WTC11 (cell line): Measurements from ENCODE around the gene CADM2. TPM values are rescaled to one million over a fixed set of nuclear protein-coding genes. Genes with fewer than 3 reads are reported as not detected.

Source experiments
- ATAC-seq: fragments of 200-7000 bp; cut with Tn5 transposase; 2 replicates; pipeline ENCODE4 v1.10.0; 2021; ENCODE audit warnings: mild to moderate bottlenecking, moderate library complexity
- CTCF ChIA-PET: fragments of 300-600 bp; sonication (Branson Sonifier 250); formaldehyde crosslinking; loops from one replicate; lab custom pipeline; 2021; ENCODE audit warnings: antibody characterized with exemption; lab: Charles Lee
- POLR2A ChIA-PET: fragments of 350-600 bp; sonication (Branson Sonifier 250); formaldehyde crosslinking; loops from one replicate; lab custom pipeline; 2021; ENCODE audit warnings: antibody characterized with exemption; lab: Charles Lee
- DNase-seq: peaks from one replicate; pipeline ENCODE4 v3.0.0; 2021; ENCODE audit warnings: low spot score
- H3K27ac Mint-ChIP-seq: 2 replicates; pipeline ENCODE4 v1.8.0; 2021; ENCODE audit warnings: mixed read lengths
- H3K27me3 Mint-ChIP-seq: 2 replicates; pipeline ENCODE4 v1.8.0; 2021; ENCODE audit warnings: low read depth, mild to moderate bottlenecking, moderate library complexity, mixed read lengths
- H3K36me3 Mint-ChIP-seq: 2 replicates; pipeline ENCODE4 v1.8.0; 2021; ENCODE audit warnings: mixed read lengths
- H3K4me1 Mint-ChIP-seq: 2 replicates; pipeline ENCODE4 v1.8.0; 2022; ENCODE audit warnings: mixed read lengths
- H3K4me3 Mint-ChIP-seq: 2 replicates; pipeline ENCODE4 v1.8.0; 2021; ENCODE audit warnings: mild to moderate bottlenecking, moderate library complexity, mixed read lengths
- H3K9me3 Mint-ChIP-seq: 2 replicates; pipeline ENCODE4 v1.8.0; 2021; ENCODE audit warnings: mixed read lengths
- CBFB ChIP-seq: sonication (generic); formaldehyde crosslinking; IDR thresholded peaks from 2 replicates; pipeline ENCODE4 v1.8.1; 2022; ENCODE audit warnings: mild to moderate bottlenecking, low read depth, missing genetic modification reagents
- FOXK1 ChIP-seq: sonication (generic); formaldehyde crosslinking; IDR thresholded peaks from 2 replicates; pipeline ENCODE4 v1.8.0; 2022; ENCODE audit warnings: mild to moderate bottlenecking, moderate library complexity, missing genetic modification reagents
- FOXP1 ChIP-seq: sonication (generic); formaldehyde crosslinking; IDR thresholded peaks from 2 replicates; pipeline ENCODE4 v1.8.0; 2022; ENCODE audit warnings: missing genetic modification reagents, mild to moderate bottlenecking, moderate library complexity, borderline replicate concordance
- NR3C1 ChIP-seq: sonication (generic); formaldehyde crosslinking; conservative IDR thresholded peaks from 2 replicates; pipeline ENCODE4 v1.8.1; 2023; ENCODE audit warnings: low read depth, mild to moderate bottlenecking, missing genetic modification reagents
- ZNF121 ChIP-seq: sonication (generic); formaldehyde crosslinking; IDR thresholded peaks from 2 replicates; pipeline ENCODE4 v1.8.0; 2023; ENCODE audit warnings: missing genetic modification reagents
- ZNF416 ChIP-seq: fragments of 250-450 bp; sonication (Bioruptor Pico); IDR thresholded peaks from 2 replicates; pipeline ENCODE4 v1.9.0; 2021; ENCODE audit warnings: mild to moderate bottlenecking, inconsistent platforms
- ZNF423 ChIP-seq: fragments of 250-450 bp; sonication (Bioruptor Pico); IDR thresholded peaks from 2 replicates; pipeline ENCODE4 v2.1.2; 2022; ENCODE audit warnings: mild to moderate bottlenecking, moderate library complexity
- total RNA-seq: library from RNA; stranded (reverse); gene quantifications from 3 replicates; pipeline ENCODE4 v1.2.3, GENCODE V29; 2021
- TF ChIP-seq, protein P1 (sequence below): sonication (generic); formaldehyde crosslinking; IDR thresholded peaks from 2 replicates; pipeline ENCODE4 v1.8.0; 2022; ENCODE audit warnings: missing genetic modification reagents
- TF ChIP-seq, protein P2 (sequence below): fragments of 250-450 bp; sonication (Bioruptor Pico); IDR thresholded peaks from 2 replicates; pipeline ENCODE4 v1.9.0; 2021; ENCODE audit warnings: mild to moderate bottlenecking, borderline replicate concordance
- TF ChIP-seq, protein P3 (sequence below): sonication (generic); formaldehyde crosslinking; conservative IDR thresholded peaks from 2 replicates; pipeline ENCODE4 v1.8.1; 2022; ENCODE audit warnings: mild to moderate bottlenecking, missing genetic modification reagents
- TF ChIP-seq, protein P4 (sequence below): fragments of 250-450 bp; sonication (Bioruptor Pico); IDR thresholded peaks from 2 replicates; pipeline ENCODE4 v1.8.0; 2021; ENCODE audit warnings: mild to moderate bottlenecking
- TF ChIP-seq, protein P5 (sequence below): sonication (generic); formaldehyde crosslinking; IDR thresholded peaks from 2 replicates; pipeline ENCODE4 v1.8.1; 2023; ENCODE audit warnings: mild to moderate bottlenecking, missing genetic modification reagents
- TF ChIP-seq, protein P6 (sequence below): sonication (generic); formaldehyde crosslinking; IDR thresholded peaks from 2 replicates; pipeline ENCODE4 v1.8.0; 2023; ENCODE audit warnings: missing genetic modification reagents
- TF ChIP-seq, protein P7 (sequence below): sonication (generic); formaldehyde crosslinking; IDR thresholded peaks from 2 replicates; pipeline ENCODE4 v1.8.0; 2022; ENCODE audit warnings: mild to moderate bottlenecking, missing genetic modification reagents
- TF ChIP-seq, protein P8 (sequence below): fragments of 250-450 bp; sonication (Bioruptor Pico); IDR thresholded peaks from 2 replicates; pipeline ENCODE4 v1.9.0; 2021; ENCODE audit warnings: mild to moderate bottlenecking
- TF ChIP-seq, protein P9 (sequence below): sonication (generic); formaldehyde crosslinking; IDR thresholded peaks from 2 replicates; pipeline ENCODE4 v1.8.1; 2022; ENCODE audit warnings: low read depth, missing genetic modification reagents, borderline replicate concordance
- TF ChIP-seq, protein P10 (sequence below): sonication (generic); formaldehyde crosslinking; IDR thresholded peaks from 2 replicates; pipeline ENCODE4 v1.8.1; 2023; ENCODE audit warnings: mild to moderate bottlenecking, missing genetic modification reagents, moderate library complexity
- TF ChIP-seq, protein P11 (sequence below): fragments of 200-600 bp; IDR thresholded peaks from 2 replicates; pipeline ENCODE4 v1.8.0; 2022; ENCODE audit warnings: antibody characterized with exemption

Gene CADM2
- total RNA-seq, 1 experiment from 2014 or later = 18.8 TPM

DNA sequence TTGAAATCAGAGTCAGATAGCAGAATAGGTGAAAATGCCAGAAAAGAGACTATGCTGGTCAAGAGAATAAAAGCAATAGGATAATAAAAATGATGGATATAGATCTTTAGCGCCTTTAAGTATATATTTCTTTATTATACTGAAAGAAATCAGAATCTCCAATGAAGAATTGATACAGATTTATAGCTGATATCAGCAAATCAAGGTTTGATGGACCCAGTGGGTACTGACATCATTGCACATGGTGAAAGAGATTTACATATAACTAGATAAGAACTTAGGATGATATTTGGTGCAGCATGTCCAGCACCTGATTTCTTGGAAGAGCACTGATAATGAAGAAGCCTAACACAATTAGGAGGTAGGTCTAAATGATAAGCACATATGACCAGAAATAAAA, 18.2 kb downstream of the CADM2 start (continued):
- TF ChIP-seq, protein P1, sequence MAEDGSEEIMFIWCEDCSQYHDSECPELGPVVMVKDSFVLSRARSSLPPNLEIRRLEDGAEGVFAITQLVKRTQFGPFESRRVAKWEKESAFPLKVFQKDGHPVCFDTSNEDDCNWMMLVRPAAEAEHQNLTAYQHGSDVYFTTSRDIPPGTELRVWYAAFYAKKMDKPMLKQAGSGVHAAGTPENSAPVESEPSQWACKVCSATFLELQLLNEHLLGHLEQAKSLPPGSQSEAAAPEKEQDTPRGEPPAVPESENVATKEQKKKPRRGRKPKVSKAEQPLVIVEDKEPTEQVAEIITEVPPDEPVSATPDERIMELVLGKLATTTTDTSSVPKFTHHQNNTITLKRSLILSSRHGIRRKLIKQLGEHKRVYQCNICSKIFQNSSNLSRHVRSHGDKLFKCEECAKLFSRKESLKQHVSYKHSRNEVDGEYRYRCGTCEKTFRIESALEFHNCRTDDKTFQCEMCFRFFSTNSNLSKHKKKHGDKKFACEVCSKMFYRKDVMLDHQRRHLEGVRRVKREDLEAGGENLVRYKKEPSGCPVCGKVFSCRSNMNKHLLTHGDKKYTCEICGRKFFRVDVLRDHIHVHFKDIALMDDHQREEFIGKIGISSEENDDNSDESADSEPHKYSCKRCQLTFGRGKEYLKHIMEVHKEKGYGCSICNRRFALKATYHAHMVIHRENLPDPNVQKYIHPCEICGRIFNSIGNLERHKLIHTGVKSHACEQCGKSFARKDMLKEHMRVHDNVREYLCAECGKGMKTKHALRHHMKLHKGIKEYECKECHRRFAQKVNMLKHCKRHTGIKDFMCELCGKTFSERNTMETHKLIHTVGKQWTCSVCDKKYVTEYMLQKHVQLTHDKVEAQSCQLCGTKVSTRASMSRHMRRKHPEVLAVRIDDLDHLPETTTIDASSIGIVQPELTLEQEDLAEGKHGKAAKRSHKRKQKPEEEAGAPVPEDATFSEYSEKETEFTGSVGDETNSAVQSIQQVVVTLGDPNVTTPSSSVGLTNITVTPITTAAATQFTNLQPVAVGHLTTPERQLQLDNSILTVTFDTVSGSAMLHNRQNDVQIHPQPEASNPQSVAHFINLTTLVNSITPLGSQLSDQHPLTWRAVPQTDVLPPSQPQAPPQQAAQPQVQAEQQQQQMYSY = no peak
- TF ChIP-seq, protein P2, sequence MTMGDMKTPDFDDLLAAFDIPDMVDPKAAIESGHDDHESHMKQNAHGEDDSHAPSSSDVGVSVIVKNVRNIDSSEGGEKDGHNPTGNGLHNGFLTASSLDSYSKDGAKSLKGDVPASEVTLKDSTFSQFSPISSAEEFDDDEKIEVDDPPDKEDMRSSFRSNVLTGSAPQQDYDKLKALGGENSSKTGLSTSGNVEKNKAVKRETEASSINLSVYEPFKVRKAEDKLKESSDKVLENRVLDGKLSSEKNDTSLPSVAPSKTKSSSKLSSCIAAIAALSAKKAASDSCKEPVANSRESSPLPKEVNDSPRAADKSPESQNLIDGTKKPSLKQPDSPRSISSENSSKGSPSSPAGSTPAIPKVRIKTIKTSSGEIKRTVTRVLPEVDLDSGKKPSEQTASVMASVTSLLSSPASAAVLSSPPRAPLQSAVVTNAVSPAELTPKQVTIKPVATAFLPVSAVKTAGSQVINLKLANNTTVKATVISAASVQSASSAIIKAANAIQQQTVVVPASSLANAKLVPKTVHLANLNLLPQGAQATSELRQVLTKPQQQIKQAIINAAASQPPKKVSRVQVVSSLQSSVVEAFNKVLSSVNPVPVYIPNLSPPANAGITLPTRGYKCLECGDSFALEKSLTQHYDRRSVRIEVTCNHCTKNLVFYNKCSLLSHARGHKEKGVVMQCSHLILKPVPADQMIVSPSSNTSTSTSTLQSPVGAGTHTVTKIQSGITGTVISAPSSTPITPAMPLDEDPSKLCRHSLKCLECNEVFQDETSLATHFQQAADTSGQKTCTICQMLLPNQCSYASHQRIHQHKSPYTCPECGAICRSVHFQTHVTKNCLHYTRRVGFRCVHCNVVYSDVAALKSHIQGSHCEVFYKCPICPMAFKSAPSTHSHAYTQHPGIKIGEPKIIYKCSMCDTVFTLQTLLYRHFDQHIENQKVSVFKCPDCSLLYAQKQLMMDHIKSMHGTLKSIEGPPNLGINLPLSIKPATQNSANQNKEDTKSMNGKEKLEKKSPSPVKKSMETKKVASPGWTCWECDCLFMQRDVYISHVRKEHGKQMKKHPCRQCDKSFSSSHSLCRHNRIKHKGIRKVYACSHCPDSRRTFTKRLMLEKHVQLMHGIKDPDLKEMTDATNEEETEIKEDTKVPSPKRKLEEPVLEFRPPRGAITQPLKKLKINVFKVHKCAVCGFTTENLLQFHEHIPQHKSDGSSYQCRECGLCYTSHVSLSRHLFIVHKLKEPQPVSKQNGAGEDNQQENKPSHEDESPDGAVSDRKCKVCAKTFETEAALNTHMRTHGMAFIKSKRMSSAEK (CRISPR knock-in tag) = no peak
- TF ChIP-seq, protein P3, sequence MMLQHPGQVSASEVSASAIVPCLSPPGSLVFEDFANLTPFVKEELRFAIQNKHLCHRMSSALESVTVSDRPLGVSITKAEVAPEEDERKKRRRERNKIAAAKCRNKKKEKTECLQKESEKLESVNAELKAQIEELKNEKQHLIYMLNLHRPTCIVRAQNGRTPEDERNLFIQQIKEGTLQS = no peak
- TF ChIP-seq, protein P4, sequence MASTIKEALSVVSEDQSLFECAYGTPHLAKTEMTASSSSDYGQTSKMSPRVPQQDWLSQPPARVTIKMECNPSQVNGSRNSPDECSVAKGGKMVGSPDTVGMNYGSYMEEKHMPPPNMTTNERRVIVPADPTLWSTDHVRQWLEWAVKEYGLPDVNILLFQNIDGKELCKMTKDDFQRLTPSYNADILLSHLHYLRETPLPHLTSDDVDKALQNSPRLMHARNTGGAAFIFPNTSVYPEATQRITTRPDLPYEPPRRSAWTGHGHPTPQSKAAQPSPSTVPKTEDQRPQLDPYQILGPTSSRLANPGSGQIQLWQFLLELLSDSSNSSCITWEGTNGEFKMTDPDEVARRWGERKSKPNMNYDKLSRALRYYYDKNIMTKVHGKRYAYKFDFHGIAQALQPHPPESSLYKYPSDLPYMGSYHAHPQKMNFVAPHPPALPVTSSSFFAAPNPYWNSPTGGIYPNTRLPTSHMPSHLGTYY (CRISPR knock-in tag) = no peak
- TF ChIP-seq, protein P5, sequence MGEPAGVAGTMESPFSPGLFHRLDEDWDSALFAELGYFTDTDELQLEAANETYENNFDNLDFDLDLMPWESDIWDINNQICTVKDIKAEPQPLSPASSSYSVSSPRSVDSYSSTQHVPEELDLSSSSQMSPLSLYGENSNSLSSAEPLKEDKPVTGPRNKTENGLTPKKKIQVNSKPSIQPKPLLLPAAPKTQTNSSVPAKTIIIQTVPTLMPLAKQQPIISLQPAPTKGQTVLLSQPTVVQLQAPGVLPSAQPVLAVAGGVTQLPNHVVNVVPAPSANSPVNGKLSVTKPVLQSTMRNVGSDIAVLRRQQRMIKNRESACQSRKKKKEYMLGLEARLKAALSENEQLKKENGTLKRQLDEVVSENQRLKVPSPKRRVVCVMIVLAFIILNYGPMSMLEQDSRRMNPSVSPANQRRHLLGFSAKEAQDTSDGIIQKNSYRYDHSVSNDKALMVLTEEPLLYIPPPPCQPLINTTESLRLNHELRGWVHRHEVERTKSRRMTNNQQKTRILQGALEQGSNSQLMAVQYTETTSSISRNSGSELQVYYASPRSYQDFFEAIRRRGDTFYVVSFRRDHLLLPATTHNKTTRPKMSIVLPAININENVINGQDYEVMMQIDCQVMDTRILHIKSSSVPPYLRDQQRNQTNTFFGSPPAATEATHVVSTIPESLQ (CRISPR knock-in tag) = no peak
- no peak for TF ChIP-seq ZNF423
- TF ChIP-seq, protein P6, sequence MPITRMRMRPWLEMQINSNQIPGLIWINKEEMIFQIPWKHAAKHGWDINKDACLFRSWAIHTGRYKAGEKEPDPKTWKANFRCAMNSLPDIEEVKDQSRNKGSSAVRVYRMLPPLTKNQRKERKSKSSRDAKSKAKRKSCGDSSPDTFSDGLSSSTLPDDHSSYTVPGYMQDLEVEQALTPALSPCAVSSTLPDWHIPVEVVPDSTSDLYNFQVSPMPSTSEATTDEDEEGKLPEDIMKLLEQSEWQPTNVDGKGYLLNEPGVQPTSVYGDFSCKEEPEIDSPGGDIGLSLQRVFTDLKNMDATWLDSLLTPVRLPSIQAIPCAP (CRISPR knock-in tag) = no peak
- TF ChIP-seq, all 79 proteins: peak for 0

DNA sequence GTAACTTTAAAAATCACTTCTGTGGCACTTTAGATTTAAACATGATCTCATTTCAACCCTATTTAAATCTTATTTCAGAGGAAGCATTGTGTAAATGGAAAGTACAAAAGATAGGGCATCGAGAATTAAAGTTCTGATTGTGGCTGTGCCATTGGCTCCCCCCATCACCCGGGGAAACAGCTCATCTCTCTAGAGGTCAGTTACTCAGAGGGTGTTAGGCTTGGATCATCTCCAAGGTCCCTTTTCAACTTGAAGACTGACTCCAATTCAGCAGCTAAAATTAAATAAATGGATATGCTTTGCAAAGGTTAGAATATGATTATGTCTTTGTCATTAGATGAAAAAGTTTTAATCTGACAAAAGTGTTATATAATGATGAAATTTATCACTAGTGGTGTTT, 20.1 kb downstream of the CADM2 start:
- no peak for DNase-seq
- H3K4me1 Mint-ChIP-seq = peaks cover 30% of the 10 kb centered on the region
- no peaks in the 10 kb centered on the region for H3K36me3 Mint-ChIP-seq
- ATAC-seq = no peak
- H3K9me3 Mint-ChIP-seq = no peaks in the 10 kb centered on the region
- H3K4me3 Mint-ChIP-seq = no peak overlapping the region
- H3K27me3 Mint-ChIP-seq = no peaks in the 10 kb centered on the region
- no peak overlapping the region for H3K27ac Mint-ChIP-seq
- ChIA-PET CTCF (no interaction called here), POLR2A (no interaction called here)
- TF ChIP-seq NR3C1 (CRISPR knock-in tag) = no peak
- TF ChIP-seq, protein P7, sequence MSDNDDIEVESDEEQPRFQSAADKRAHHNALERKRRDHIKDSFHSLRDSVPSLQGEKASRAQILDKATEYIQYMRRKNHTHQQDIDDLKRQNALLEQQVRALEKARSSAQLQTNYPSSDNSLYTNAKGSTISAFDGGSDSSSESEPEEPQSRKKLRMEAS (CRISPR knock-in tag) = no peak
- no peak for TF ChIP-seq ZNF121 (CRISPR knock-in tag)
- TF ChIP-seq, protein P8, sequence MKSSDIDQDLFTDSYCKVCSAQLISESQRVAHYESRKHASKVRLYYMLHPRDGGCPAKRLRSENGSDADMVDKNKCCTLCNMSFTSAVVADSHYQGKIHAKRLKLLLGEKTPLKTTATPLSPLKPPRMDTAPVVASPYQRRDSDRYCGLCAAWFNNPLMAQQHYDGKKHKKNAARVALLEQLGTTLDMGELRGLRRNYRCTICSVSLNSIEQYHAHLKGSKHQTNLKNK = no peak
- TF ChIP-seq FOXP1 (CRISPR knock-in tag) = no peak
- TF ChIP-seq, protein P9, sequence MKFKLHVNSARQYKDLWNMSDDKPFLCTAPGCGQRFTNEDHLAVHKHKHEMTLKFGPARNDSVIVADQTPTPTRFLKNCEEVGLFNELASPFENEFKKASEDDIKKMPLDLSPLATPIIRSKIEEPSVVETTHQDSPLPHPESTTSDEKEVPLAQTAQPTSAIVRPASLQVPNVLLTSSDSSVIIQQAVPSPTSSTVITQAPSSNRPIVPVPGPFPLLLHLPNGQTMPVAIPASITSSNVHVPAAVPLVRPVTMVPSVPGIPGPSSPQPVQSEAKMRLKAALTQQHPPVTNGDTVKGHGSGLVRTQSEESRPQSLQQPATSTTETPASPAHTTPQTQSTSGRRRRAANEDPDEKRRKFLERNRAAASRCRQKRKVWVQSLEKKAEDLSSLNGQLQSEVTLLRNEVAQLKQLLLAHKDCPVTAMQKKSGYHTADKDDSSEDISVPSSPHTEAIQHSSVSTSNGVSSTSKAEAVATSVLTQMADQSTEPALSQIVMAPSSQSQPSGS = no peak
- no peak for TF ChIP-seq FOXK1 (CRISPR knock-in tag)
- TF ChIP-seq ZNF416 = no peak
- TF ChIP-seq, protein P10, sequence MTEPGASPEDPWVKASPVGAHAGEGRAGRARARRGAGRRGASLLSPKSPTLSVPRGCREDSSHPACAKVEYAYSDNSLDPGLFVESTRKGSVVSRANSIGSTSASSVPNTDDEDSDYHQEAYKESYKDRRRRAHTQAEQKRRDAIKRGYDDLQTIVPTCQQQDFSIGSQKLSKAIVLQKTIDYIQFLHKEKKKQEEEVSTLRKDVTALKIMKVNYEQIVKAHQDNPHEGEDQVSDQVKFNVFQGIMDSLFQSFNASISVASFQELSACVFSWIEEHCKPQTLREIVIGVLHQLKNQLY (CRISPR knock-in tag) = no peak
- TF ChIP-seq, protein P11, sequence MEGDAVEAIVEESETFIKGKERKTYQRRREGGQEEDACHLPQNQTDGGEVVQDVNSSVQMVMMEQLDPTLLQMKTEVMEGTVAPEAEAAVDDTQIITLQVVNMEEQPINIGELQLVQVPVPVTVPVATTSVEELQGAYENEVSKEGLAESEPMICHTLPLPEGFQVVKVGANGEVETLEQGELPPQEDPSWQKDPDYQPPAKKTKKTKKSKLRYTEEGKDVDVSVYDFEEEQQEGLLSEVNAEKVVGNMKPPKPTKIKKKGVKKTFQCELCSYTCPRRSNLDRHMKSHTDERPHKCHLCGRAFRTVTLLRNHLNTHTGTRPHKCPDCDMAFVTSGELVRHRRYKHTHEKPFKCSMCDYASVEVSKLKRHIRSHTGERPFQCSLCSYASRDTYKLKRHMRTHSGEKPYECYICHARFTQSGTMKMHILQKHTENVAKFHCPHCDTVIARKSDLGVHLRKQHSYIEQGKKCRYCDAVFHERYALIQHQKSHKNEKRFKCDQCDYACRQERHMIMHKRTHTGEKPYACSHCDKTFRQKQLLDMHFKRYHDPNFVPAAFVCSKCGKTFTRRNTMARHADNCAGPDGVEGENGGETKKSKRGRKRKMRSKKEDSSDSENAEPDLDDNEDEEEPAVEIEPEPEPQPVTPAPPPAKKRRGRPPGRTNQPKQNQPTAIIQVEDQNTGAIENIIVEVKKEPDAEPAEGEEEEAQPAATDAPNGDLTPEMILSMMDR = no peak
- no peak for TF ChIP-seq CBFB (CRISPR knock-in tag)
